GM12875 (cell line): Measurements from ENCODE around the gene RGS3.

ENCODE experiments used
- H3K4me3 ChIP-seq: one replicate; pipeline ENCODE4 v1.5.1; 2011; ENCODE audit warnings: low read depth, low read length, control low read depth
- CTCF ChIP-seq: IDR thresholded peaks from 2 replicates; pipeline ENCODE4 v1.5.1; 2011; ENCODE audit warnings: low read depth, mild to moderate bottlenecking, control low read depth, inconsistent platforms, low read length, moderate library complexity, borderline replicate concordance; ENCODE audit not compliant: insufficient read depth

RGS3 gene

GRCh38 chr9:113645978-113646253, 182.4 kb downstream of the RGS3 start:
- no peak for TF ChIP-seq CTCF
- H3K4me3 ChIP-seq: no peak overlapping the region

- no peak for TF ChIP-seq CTCF
- no peak overlapping the region for H3K4me3 ChIP-seq
Observed at GRCh38 chr9:113646491-113646890, 183.0 kb downstream of the RGS3 start.
